COLO668 (cell line): ENCODE data around the gene JAKMIP2.
"Not testable (repeated sequence)": the region's sequence is repeated elsewhere in the genome, so short reads cannot be mapped to it uniquely, and the experiment has no call there.

ENCODE experiments used
- DNase-seq: peaks from one replicate; lab custom pipeline; 2025; ENCODE audit not compliant: unreplicated experiment; lab: John Stamatoyannopoulos, UW

The JAKMIP2 gene

DNA sequence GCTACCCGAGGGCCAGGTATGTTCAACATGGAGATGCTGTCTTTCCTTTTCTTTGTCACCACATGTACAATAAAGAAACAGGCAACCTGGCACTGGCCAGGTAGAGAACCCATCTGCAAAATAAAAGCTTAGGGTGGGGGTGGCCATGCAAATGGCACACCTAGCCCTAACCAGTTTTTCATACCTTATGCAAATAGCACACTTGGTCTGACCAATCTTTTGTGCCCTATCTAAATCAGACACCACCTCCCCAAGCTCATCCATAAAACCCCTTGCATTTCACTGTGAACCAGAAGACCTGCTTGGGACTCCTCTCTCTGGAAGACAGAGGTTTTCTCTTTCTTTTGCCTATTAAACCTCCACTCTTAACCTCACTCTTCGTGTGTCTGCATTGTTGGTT is 33.9 kb downstream of the JAKMIP2 start:
- DNase-seq = no peak

DNA sequence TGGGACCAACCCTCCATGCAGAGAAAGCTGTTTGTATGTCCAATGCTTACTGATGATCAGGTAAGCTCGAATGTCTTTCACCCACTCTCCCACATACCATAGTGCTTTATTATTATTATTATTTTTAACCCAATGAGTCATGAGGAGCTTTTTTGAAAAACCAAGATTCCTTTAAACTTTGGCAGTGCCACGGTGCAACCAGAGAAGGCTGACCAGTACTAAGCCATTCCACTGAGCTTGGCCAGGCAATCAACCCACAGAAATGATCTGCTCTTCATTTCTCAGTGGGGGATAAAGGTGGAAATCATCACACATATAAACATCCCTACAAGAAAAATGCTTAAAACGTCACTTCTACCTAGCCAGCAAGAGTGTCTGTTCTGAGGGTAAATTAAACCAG is 35.5 kb downstream of the JAKMIP2 start:
- no peak for DNase-seq

DNA sequence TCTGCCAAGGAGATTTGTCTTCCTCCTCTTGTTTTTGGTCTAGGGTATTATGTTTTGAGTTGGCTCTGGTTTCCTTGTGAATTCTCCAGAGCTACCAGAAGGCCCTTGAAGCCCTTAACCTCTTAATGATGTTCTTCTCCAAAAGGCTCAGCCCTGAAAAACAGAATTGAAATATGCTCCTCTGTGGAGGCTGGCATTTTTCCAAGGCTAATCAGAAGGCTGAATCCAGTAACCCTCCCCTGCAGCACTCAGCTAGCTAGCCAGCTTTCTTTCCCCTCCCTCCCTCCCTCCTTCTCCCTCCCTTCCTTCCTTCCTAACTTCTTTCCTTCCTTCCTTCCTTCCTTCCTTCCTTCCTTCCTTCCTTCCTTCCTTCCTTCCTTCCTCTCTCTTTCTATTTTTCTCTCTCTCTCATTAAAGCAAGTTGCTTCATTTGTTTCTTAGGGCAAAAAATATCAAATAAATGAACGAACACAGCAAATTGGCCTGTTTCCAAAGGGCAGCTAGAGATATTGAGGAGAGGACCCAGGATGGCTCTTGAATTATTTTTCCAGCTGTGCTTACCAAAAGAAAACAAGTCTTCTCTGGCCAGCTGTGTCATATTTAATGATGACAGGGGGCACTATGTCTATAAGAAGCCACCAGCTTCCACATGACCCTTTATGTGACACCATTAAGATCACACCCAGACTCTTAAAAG is 38.7 kb downstream of the JAKMIP2 start:
- DNase-seq = no peak

DNA sequence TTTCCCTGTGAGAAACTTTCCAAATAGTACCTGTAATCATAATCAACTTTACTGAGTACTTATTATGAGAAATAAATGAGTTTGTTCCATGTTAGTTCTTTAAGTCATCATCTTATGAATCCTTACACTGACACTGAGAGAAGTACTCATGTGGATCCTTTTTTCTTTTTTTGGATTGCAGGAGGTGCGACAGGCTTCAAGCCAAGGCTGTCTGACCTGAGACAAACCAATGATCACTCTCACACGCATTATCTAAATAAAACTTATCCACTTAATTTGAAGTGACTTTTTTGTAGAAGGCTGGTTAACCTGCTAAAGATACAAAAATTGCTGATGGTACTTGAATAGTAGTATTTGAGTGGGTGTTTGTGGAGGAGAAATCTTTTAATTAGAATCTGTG is 39.5 kb downstream of the JAKMIP2 start:
- DNase-seq = no peak

DNA sequence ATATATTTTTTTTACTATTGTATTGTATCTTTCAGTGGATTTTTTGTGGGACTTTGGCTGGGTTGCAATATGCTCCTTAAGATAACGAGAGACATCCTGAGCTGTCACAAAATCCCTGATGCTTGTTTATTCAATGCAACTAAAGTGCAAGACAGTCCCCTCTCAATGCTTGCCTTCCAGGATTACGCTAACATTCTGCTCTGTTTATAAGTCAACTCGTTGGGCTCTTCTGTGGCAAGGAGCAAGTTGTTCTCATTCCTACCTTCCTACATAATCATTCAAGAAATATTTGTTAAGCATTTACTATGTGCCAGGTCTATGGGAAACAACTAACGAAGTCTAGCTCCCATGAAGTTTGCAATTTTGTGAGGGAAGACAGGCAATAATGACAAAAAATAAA is 40.4 kb downstream of the JAKMIP2 start:
- no peak for DNase-seq

DNA sequence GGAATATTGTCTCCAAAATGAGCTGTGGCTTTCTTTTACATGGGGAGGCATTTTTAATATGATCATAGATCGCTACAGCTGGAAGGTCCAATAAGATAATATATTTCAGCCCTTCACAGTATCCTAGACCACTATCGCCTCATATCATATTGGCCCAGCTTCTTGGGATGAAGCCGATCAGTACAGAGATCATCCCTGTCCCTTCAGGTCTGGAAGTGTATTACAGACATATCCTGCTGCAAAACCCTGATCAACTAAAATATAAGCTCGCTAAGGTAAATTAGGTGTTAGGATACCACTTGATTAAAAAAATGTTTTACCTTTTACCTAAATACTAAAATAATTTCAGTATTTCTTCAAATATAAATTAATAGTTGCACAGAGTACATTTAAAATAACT is 41.7 kb downstream of the JAKMIP2 start:
- no peak for DNase-seq

DNA sequence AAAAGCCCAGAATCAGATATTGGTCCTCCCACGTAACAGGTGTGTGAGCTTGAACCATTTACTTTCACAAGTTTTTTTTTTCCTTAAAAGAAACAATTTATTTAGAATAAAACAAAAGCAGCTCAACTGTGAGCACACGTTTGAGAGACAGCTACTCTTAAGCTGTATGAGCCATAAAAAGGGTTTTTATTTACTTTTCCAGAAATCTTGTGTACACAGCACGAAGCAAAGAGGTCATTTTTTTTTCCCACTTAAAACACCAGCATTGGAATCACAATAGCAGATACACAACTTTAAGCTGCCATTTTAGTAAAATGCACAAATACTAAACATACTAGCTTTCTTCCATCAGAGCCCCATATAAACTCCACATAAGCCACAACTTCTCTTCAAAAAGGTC is 44.6 kb downstream of the JAKMIP2 start:
- no peak for DNase-seq

DNA sequence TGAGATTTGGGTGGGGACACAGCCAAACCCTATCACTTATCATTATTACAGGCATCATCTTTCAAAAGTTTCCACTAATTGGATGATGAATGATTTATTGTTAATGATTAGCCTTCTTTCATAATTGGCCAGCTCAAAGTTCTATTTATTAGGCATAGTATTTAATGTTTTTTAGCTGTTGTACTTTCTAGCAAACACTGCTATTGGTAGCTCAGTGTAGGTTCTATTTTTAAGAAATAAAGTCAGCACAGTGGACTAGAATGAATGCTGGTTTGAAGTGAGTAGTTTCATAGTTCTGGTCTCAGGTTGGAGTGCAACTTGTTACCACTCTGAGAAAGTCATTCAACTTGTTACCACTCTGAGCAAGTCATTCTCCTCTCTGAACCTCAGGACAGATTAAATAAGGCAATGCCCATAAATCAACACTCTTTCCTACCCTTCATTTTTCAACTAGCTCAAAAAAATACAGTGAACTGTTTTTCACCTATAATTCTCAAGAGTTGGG is 46.9 kb downstream of the JAKMIP2 start:
- no peak for DNase-seq

DNA sequence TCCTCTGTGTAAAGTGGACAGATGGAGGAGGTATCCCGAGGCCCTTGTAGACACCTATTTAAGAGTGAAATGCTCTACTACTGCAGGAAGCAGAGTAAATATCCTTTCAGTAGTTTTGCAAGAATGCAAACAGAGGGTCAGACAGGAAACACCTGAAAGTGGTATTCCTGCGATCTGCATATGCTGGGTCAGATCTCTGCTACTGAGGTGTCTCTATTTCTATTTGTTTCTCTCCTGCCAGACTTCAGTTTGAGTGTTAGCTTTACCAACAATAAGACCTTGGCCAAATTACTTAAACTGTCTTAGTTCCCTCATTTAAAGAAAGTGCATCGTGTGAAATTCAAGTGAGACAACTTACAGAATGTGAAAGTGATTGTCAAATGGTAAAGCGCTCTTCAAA is 47.6 kb downstream of the JAKMIP2 start:
- no peak for DNase-seq

DNA sequence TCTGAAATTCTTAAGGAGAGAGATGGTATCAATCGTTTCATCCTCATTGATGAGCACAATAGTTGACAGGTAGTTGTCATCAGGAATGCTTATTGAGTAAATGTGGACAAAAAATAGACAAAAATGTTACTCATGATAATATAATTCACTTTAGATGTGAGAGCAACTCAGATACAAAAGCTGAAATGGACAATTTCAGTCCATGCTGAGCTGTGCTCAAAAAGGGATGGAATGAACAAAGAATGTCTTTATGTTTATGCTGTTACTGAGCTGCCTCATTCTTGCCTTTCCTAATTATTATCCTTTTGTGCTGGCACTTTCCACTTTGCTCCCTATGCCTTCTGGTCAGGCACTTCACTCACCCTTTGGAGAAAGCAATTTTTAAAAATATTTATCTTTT is 49.5 kb downstream of the JAKMIP2 start:
- DNase-seq = no peak

DNA sequence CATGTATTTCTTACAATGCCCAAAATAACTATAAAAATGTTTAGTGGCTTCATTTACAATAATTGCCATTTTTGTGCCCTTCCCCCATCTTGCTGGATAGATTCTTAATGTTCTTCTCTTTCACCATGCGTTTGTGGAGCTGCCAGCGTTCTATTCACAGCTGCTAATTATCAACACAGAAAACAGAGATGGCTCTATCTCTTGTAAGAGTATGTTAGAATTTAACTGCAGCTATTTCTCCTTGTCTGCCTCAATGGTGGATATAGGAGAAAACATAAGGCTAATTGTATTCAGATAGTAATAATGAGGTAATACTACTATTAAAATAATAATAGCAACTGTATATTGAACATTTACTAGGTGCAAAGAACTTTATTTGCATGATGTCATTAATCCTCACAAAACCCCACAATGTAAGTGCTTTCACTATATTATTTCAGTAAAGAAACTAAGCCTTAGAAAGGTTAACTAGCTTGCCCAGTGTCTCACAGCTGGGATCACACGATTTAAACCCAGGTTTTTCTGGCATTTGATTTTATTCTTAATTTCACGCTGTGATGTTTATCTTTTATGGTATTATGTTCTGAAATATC is 50.1 kb downstream of the JAKMIP2 start:
- DNase-seq = no peak

DNA sequence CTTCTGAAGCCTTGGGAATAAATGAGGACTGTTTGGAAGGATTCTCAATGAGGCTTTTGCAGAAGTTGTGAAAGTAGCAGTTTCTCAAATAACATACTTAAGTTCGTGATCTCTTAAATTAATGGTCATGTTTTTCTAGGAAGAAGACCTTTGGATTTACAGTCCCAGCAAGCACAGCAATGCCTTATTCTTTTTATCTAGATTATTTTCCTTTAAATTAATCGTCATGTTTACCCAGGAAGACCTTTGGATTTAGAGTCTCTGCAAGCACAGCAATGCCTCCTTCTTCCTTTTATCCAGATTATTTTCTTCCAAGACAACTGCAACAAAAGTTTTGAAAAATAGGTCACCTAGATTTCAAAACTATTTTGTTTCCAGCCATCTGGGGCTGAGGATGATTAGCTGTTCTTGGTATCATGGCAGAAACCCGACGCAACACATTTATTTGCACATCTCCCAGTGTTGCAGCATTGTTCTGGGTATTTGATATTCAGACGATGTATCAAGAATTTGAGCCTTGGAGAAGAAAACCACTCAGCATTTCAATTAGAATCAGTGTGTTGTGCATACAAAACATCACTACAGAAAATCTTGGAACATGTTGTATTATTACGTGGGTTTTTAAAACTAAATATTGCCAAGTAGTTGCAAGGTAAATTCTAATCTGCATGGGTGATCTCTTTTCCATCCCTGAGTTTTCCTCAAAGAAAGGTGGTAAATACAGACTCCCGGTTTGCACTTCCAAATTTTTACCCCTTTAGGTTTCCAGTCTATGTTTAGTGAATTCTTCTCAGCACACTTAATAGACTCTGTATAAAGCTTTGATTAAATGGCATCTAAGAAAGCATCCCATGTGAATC is 50.9 kb downstream of the JAKMIP2 start:
- DNase-seq = no peak

DNA sequence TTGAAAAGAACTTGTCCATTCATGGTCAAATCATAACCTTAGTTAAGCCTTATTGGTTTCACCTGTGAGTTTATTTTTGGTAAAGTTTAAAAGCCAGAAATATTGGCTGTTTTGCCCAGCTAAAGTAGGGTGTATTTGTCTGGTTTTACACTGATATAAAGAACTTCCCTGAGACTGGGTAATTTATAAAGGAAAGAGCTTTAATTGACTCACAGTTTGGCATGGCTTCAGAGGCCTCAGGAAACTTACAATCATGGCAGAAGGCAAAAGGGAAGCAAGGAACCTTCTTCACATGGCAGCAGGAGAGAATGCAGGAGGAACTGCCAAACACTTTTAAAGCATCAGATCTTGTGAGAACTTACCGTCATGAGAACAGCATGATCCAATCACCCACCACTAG is 55.3 kb downstream of the JAKMIP2 start:
- DNase-seq = no peak

DNA sequence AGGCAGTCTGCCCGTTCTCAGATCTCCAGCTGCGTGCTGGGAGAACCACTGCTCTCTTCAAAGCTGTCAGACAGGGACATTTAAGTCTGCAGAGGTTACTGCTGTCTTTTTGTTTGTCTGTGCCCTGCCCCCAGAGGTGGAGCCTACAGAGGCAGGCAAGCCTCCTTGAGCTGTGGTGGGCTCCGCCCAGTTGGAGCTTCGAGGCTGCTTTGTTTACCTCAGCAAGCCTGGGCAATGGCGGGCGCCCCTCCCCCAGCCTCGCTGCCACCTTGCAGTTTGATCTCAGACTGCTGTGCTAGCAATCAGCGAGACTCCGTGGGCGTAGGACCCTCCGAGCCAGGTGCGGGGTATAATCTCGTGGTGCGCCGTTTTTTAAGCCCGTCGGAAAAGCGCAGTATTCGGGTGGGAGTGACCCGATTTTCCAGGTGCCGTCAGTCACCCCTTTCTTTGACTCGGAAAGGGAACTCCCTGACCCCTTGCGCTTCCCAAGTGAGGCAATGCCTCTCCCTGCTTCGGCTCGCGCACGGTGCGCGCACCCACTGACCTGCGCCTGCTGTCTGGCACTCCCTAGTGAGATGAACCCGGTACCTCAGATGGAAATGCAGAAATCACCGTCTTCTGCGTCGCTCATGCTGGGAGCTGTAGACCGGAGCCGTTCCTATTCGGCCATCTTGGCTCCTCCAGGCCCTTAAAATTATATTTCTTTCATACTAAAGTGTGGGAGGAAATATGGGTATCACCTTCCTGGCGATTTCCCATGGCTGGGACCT is 61.2 kb downstream of the JAKMIP2 start:
- not testable (repeated sequence) for DNase-seq

DNA sequence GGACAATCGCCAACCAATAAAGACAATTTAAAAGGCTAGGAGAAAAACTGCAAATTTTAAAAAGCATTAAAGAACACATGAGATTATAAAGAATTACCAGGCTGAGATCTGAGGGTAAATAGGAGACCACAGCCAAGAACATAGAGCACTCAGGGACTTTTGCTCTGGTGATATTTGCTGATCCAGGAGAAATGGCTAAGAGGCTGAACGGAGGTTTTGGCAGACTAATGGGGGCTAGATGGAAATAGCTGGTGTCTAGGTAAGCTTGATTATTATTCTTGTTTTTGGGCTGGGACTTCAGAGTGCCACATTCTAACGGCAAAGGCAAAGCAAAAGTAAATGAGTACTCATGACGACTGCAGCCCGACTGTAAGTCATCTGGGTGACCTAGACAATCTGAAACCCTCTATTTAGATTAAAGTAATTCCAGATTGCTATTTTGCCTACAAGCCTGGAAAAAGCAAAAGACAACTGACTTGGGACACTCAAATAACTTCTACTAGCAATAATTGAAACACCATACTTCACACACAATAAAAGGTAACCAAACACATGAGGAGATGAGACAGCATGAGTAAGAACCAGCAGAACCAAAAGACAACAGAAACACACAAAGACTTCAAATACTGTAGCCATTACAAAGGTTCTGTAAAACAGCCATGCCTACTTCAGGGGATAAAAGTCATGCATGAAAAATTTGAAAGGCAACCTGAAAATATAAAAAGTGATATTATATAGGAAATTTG is 68.8 kb downstream of the JAKMIP2 start:
- DNase-seq = no peak

DNA sequence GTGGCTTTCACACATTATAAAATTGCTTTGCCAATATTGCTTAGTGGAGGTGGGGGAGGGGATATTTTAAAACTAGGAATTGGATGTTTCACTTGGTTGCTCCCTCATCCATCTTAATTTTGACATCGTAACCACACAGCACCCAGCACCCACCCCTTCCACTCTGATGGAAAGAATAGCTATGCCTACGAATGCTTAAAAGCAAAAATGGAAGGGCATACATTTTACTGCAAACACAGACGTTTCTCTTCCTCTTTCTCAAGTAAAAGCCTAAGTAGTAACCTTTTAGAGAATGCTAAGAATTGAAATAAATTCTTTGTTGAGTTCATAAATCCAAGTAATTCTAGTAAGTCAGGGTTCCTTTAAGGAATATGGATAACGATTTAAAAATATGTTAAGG is 69.9 kb downstream of the JAKMIP2 start:
- no peak for DNase-seq

DNA sequence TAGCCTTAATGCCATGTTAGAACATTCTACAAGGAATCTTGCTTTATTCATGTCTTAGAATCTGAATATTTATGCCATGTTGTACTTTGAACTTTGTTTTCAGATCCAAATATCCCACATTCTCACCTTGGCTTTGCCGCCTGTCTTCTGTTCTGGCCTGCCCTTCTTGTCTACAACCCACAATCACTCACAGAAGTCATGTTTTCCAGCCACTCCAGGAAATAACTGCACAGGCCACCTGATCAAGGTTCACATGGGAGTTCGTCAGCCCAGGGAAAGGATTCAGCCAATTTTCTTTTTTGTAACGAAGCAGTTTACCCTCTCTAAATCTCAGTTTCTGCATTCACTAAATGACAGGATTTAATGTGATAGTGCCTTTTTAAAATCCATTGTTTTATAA is 70.5 kb downstream of the JAKMIP2 start:
- no peak for DNase-seq

DNA sequence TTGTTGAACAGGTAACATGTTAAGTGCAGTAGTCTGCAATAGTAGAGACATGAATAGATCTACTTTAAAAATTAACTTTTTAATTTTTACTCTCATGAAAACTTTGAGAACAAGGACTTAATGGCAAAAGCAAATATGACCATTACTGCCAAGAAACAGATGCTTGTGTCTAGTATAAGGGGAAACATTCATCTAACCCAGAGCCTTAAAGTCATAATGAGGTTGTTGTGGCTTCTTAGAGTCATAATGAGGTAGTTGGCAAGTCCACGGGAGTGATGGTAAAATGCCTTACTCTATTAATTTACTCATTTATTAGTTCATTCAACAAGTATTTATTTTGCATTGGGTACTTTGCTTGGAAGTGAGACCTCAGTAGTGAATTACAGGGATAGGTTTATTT is 71.5 kb downstream of the JAKMIP2 start:
- no peak for DNase-seq

DNA sequence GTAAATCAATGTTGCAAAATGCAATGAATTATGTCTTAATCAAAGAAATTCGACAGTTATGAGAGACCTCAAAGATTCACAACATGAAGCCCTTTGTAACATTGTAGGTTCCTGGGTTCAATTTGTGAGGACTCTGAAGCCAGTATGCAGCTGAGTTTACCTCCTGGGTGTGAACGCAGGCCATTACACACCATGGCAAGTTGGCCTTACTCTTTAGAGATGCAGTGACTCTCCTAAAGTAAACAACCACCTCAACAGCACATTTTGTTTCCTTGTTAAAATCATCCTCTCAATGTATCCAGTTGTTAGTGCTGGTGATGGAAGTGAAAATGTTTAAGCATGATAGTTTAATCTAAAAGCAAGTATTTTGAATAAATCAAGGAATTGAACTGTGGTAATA is 73.8 kb downstream of the JAKMIP2 start:
- no peak for DNase-seq

DNA sequence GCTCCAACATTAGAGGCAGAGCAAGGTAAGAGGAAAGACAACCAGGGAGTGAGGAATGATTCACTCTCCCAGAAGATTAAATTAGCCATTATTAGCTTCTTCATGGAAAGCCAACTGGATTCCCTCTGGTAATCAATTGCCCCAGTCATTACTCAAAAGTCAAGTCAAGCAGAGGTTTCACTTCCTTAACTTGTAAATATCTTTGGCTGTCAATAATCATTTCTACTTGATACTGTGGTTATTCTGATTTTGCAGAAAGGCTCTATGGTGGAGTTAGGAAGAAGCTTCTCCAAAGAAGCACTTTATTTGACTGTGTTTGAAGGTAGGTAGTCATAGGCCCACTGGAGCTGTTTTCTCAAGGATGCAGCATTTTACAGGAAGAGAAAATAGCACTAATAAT is 78.0 kb downstream of the JAKMIP2 start:
- no peak for DNase-seq

DNA sequence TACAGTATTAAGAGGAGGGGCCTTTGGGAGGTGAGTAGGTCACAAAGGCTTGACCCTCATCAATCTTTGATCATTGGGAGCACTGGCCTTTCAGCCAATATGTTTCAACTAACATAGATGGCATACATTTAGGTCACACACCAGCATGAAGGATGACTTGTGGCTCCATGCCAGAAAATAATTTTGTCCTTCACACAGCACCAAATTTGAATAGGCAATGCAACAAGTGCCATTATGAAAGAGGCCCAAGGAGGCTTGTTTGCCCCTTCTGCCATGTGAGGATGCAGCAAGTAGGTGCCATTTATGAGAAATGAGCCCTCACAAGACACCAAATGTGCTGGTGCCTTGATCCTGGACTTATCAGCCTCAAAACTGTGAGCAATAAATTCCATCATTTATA is 81.1 kb downstream of the JAKMIP2 start:
- no peak for DNase-seq
